HG03139 (cell line): Measurements from ENCODE around the gene IL15.

Source experiments
- ATAC-seq: cut with Tn5 transposase; IDR thresholded peaks from one replicate; pipeline ENCODE4 v1.9.1; 2021; ENCODE audit not compliant: unreplicated experiment

IL15 gene

GRCh38 chr4:141761926-141762325 is 125.5 kb downstream of the IL15 start:
- ATAC-seq: no peak

GRCh38 chr4:141763374-141763773 is 127.0 kb downstream of the IL15 start:
- ATAC-seq: no peak

GRCh38 chr4:141768954-141769353 is 132.6 kb downstream of the IL15 start:
- ATAC-seq: no peak

- peak; percentile 50 for ATAC-seq
Observed at GRCh38 chr4:141771889-141772830, 135.8 kb downstream of the IL15 start.

GRCh38 chr4:141772838-141773237 is 136.5 kb downstream of the IL15 start:
- no peak for ATAC-seq

GRCh38 chr4:141782205-141782604 is 145.8 kb downstream of the IL15 start:
- ATAC-seq: no peak
